Activated B cell treated with CpG ODN at 0.5 μM for 24 hours (primary cell): ENCODE results near the gene NRXN2. TPM values are rescaled to one million over a fixed set of nuclear protein-coding genes. Genes with fewer than 3 reads are reported as not detected.

ENCODE experiments used
- ATAC-seq: fragments of 200-7000 bp; cut with Tn5 transposase; one replicate; pipeline ENCODE4 v1.10.0; 2021; ENCODE audit warnings: low read depth, mild to moderate bottlenecking, moderate library complexity
- CTCF ChIA-PET: fragments of 350-600 bp; sonication (Branson Sonifier 250); formaldehyde crosslinking; loops from one replicate; lab custom pipeline; 2021; ENCODE audit warnings: antibody characterized with exemption; lab: Charles Lee
- POLR2A ChIA-PET: fragments of 350-600 bp; sonication (Branson Sonifier 250); formaldehyde crosslinking; loops from one replicate; lab custom pipeline; 2021; ENCODE audit warnings: antibody characterized with exemption; lab: Charles Lee
- DNase-seq: peaks from one replicate; pipeline ENCODE4 v3.0.0; 2022
- H3K27ac Mint-ChIP-seq: one replicate; pipeline ENCODE4 v1.8.0; 2020; ENCODE audit warnings: mixed read lengths
- H3K27me3 Mint-ChIP-seq: one replicate; pipeline ENCODE4 v1.8.0; 2021; ENCODE audit warnings: mixed read lengths
- H3K36me3 Mint-ChIP-seq: one replicate; pipeline ENCODE4 v1.8.0; 2021; ENCODE audit warnings: low read depth, mixed read lengths
- H3K4me1 Mint-ChIP-seq: one replicate; pipeline ENCODE4 v1.8.0; 2021; ENCODE audit warnings: mixed read lengths
- H3K4me3 Mint-ChIP-seq: one replicate; pipeline ENCODE4 v1.8.0; 2020; ENCODE audit warnings: mild to moderate bottlenecking, mixed read lengths
- H3K9me3 Mint-ChIP-seq: one replicate; pipeline ENCODE4 v1.8.0; 2020; ENCODE audit warnings: mixed read lengths
- CTCF ChIP-seq: fragments of 200-600 bp; IDR thresholded peaks from one replicate; pipeline ENCODE4 v1.8.0; 2022; ENCODE audit warnings: antibody characterized with exemption, mild to moderate bottlenecking
- intact Hi-C: fragments of 100-400 bp; cut with micrococcal nuclease; formaldehyde crosslinking; loops from one replicate; pipeline ENCODE4 v1.15.1; 2024
- total RNA-seq: library from RNA; stranded (reverse); gene quantifications from 2 replicates; pipeline ENCODE4 v1.2.3, GENCODE V29; 2022

Gene NRXN2
- total RNA-seq, 1 donor from 2014 or later: 0.73 TPM

GRCh38 chr11:64620381-64620971 is 102.5 kb downstream of the NRXN2 start:
- peaks cover 11% of the 10 kb centered on the region for H3K4me1 Mint-ChIP-seq
- DNase-seq (no peak), ATAC-seq (no peak)
- ChIA-PET CTCF (no interaction called here), POLR2A (no interaction called here)
- intact Hi-C loops: no loop called here
- no peaks in the 10 kb centered on the region for H3K9me3 Mint-ChIP-seq
- no peak overlapping the region for H3K27ac Mint-ChIP-seq
- H3K4me3 Mint-ChIP-seq: no peak overlapping the region
- no peak for TF ChIP-seq CTCF
- H3K36me3 Mint-ChIP-seq: no peaks in the 10 kb centered on the region
- H3K27me3 Mint-ChIP-seq: no peaks in the 10 kb centered on the region

- Mint-ChIP-seq H3K4me3 (no peak overlapping the region), H3K27me3 (no peaks in the 10 kb centered on the region), H3K36me3 (no peaks in the 10 kb centered on the region), H3K4me1 (peaks cover 5% of the 10 kb centered on the region), H3K27ac (no peak overlapping the region), H3K9me3 (no peaks in the 10 kb centered on the region)
- CTCF ChIA-PET: no interaction called here
- no peak for DNase-seq
- no peak for TF ChIP-seq CTCF
- intact Hi-C loops: no loop called here
- no peak for ATAC-seq
- POLR2A ChIA-PET: no interaction called here
These were observed 103.1 kb downstream of the NRXN2 start for GRCh38 chr11:64619811-64620380.

- Mint-ChIP-seq H3K4me3 (no peak overlapping the region), H3K27ac (no peak overlapping the region), H3K27me3 (no peaks in the 10 kb centered on the region), H3K4me1 (peaks cover 2% of the 10 kb centered on the region), H3K36me3 (no peaks in the 10 kb centered on the region), H3K9me3 (no peaks in the 10 kb centered on the region)
- ChIA-PET CTCF (no interaction called here), POLR2A (no interaction called here)
- intact Hi-C loops: no loop called here
- no peak for ATAC-seq
- no peak for DNase-seq
- no peak for TF ChIP-seq CTCF
These were observed 103.8 kb downstream of the NRXN2 start for GRCh38 chr11:64619196-64619595.

- TF ChIP-seq CTCF: no peak
- no peak for DNase-seq
- no peak for ATAC-seq
- intact Hi-C loops: no loop called here
- Mint-ChIP-seq H3K4me1 (peaks cover 2% of the 10 kb centered on the region), H3K36me3 (no peaks in the 10 kb centered on the region), H3K9me3 (no peaks in the 10 kb centered on the region), H3K27me3 (peaks cover 5% of the 10 kb centered on the region), H3K27ac (no peak overlapping the region), H3K4me3 (no peak overlapping the region)
- ChIA-PET POLR2A (no interaction called here), CTCF (no interaction called here)
These were observed 106.2 kb downstream of the NRXN2 start for GRCh38 chr11:64616817-64617216.

- ATAC-seq: no peak
- no peaks in the 10 kb centered on the region for H3K36me3 Mint-ChIP-seq
- no peak overlapping the region for H3K4me3 Mint-ChIP-seq
- H3K27ac Mint-ChIP-seq: no peak overlapping the region
- TF ChIP-seq CTCF: no peak
- DNase-seq: no peak
- H3K4me1 Mint-ChIP-seq: no peaks in the 10 kb centered on the region
- CTCF ChIA-PET: no interaction called here
- no peaks in the 10 kb centered on the region for H3K9me3 Mint-ChIP-seq
- intact Hi-C loops: no loop called here
- POLR2A ChIA-PET: no interaction called here
- H3K27me3 Mint-ChIP-seq: peaks cover 5% of the 10 kb centered on the region
These were observed 108.1 kb downstream of the NRXN2 start for GRCh38 chr11:64614917-64615316.
